SH-SY5Y (cell line): ENCODE measurements around the gene ALPL.

Experiments
- GATA2 ChIP-seq: IDR thresholded peaks from 2 replicates; pipeline ENCODE4 v1.6.1; 2011; ENCODE audit warnings: mild to moderate bottlenecking, low read depth, low read length
- GATA3 ChIP-seq: IDR thresholded peaks from 2 replicates; pipeline ENCODE4 v1.6.1; 2011; ENCODE audit warnings: low read depth, mild to moderate bottlenecking, low read length, moderate library complexity

DNA sequence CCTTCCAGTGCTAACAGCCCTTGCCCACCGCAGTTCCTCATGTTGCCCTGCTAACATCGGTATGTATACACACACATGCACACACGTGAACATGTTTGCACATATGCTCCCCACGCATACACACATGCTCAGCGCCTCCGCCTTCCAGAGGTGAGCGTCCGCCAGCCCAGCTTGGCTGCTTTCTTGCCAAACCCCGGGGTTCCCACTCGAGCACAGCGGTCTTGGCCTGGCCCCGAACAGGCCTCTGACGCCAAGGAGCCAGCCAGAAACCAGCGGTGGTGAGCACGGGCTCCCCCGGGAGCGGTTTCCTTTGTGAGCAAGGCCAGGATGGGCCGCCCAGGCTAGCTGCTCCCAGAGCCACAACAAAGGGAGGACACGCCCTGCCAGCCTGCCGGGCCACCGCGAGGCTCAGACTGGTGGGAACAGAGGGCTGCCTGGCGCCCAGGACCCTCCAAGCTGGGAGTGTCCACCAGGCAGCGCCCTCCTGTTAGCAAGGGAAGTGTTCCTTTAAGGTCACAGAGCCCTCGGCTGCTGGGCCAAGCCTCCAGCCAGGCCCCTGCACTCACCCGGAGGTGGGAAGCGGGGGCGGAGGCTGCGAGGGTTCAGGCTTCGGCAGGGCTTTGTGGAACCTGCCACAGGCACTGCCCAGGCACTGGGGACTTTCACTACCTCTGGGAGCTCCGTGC lies 65.4 kb downstream of the ALPL start:
- no peak for TF ChIP-seq GATA2
- TF ChIP-seq GATA3: no peak
